Stimulated activated CD4-positive, alpha-beta T cell treated with anti-CD3 and anti-CD28 coated beads, TNF-alpha, amount 100 ng/mL, for 1 hour (primary cell): ENCODE results near the gene UXS1.

Source experiments
- DNase-seq, 3 donors: peaks; one replicate each; pipeline ENCODE4 v3.0.0-alpha.2; 2020; ENCODE audit warnings: low read depth in 3 of 3, low spot score in 1 of 3

UXS1 gene

DNA sequence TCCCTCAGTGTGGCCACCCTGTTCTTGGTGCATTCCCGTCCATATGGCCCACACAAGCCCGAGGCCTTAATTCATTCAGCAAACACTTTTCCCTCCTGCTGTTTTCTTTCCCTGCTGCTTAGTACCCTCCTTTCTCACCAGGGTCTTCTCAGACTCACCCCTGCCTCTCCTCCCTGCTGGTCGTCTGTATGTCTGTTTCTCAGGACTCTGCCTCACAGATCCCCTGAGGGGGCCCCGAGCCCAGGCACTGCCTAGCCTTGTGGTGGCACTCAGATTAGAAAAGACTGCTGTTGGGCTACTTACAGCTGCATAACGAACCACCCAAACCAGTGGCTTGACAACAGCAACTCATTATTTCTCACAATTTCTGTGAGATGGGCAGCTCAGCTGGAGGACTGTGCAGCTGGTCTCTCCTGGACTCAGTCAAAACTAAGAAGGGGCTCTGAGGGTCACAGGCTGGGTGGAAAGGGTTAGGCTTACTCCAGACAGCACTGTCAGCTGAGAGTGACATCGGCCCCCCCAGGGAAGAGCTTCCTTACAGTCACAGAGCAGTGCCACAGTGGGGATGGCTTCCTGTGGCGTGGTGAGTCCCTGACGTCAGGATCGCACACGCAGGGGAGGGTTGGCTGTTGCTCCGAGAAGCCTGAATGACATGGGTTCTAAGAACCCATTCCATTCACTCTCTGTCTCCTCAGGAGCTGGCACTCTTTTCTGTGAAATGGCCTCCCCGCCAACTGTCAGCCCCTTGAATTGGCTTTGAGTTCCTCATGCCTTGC, 139.0 kb downstream of the UXS1 start:
- DNase-seq = no peak

GRCh38 chr2:106054321-106054720, 139.8 kb downstream of the UXS1 start:
- no peak for DNase-seq

DNA sequence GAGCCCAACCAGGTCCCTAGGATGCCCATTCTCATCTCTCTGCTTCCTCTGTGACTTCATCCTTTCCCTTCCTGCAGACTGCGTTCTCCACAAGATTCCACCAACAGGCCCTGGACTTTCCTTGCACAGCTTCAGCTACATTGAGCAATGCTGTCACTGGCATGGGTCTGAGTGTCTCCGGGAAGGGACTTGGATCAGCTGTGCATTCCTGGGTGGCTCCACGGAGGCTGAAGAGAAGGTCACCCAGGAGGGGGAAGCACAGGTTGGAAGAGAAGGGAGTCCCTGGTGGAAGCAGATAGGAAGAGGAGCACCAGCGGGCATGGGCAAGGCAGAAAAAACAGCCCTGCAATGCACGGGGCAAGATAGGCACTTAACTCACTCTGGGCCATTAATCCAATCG, 140.5 kb downstream of the UXS1 start:
- no peak for DNase-seq

- DNase-seq = no peak
Observed at GRCh38 chr2:106053116-106053515, 141.0 kb downstream of the UXS1 start.

DNA sequence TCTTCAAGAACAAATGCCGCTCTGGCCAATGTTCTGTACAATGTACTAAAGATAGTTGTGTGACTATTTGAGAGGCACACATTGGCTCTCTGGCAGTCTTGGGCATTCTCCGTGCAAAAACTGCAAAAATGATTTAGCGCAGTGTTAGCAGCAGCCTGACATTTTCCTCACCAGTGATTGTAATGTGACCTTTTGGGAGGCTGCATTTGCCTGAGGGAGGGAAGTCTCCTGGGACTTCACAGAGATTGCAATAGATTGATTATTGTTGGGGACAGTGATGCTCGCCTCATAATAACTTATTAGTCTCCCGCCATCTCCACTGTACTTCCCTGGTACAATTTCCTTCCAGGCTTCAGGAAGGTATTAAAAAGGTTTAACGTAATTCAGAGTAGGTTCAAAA, 149.2 kb downstream of the UXS1 start:
- no peak for DNase-seq

- DNase-seq = no peak
Observed at GRCh38 chr2:106044021-106044420, 150.1 kb downstream of the UXS1 start.
